Measurements from ENCODE around the gene FSTL3. TPM values are rescaled to one million over a fixed set of nuclear protein-coding genes. Genes with fewer than 3 reads are reported as not detected.
"Not testable (repeated sequence)": the region's sequence is repeated elsewhere in the genome, so short reads cannot be mapped to it uniquely, and the experiment has no call there.

Gene FSTL3
- polyA plus RNA-seq, 1 of the 3 experiments (the other 2 are of a cell fraction): 64.4 TPM

DNA sequence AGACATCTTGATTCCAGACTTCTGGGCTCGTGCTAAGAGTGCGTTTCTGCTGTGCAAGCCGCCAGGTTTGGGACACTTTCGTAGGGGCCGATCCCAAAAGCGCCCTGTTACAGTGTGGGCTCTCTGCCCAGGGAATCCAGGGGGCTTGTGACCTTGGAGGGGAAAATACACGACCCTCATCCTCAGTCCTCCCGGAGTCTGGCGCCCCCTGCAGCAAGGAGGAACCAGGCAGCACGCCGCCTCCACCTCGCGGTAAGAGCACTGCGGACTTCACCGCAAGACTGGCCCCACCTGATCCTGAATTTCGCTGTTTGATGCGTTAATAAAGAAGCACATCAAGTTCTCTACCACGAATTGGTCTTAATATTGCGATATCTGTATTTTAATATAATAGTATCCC, 48.0 kb upstream of the FSTL3 start:
- H3K79me2 ChIP-seq (ENCODE audit: insufficient read depth): peaks cover 28% of the 10 kb centered on the region; the same call in 1 of the 2 replicates
- ChIA-PET POLR2A (no interaction called here), CTCF (interaction anchor here (0.7 to 3.8 kb wide), 11 partner anchors 11 to 486 kb away, joined by 3 to 24 read pairs (median 4); no protein-coding TSS in a partner anchor)
- H4K20me1 ChIP-seq (ENCODE audit: insufficient read depth): 0 out of 2 replicates have a peak, but pooled peaks cover 7% of the 10 kb centered on the region
- peaks cover 7 to 8% of the 10 kb centered on the region in 2 experiments for H3K36me3 ChIP-seq (replicated peaks in 1 of 2; ENCODE audit: control insufficient read depth in 1 of 2, insufficient read depth in 2 of 2, low read length in 1 of 2)
- H3K9me3 ChIP-seq: no peaks in the 10 kb centered on the region
- 91% methylated on average over 10 of the region's 19 CpGs for WGBS (ENCODE audit: low lambda C conversion rate)
- no peak overlapping the region for H3K4me2 ChIP-seq
- no peaks in the 10 kb centered on the region for H3K27me3 ChIP-seq (ENCODE audit: insufficient read depth)
- H3K9ac ChIP-seq: no peak overlapping the region
- H3F3A ChIP-seq (replicated peaks; ENCODE audit: insufficient read depth): no peaks in the 10 kb centered on the region
- DNase-seq: peak; percentile 76
- H3K4me3 ChIP-seq (ENCODE audit: low read depth in 2 of 2, low read length in 1 of 2): no peak overlapping the region; a peak in 1 of 4 replicates
- TF ChIP-seq RAD21 (IDR thresholded peaks at IDR 0.05; ENCODE audit: low read length): peak; percentile 39
- TF ChIP-seq SMC3 (IDR thresholded peaks at IDR 0.05; ENCODE audit: low read depth, low read length): peak; percentile 22; the same call in 1 of the 2 replicates
- no peak for TF ChIP-seq MEF2A (IDR thresholded peaks at IDR 0.05; ENCODE audit: borderline replicate concordance, low read depth)
- no peak for TF ChIP-seq ELF1 (IDR thresholded peaks at IDR 0.05)
- TF ChIP-seq, protein P1, sequence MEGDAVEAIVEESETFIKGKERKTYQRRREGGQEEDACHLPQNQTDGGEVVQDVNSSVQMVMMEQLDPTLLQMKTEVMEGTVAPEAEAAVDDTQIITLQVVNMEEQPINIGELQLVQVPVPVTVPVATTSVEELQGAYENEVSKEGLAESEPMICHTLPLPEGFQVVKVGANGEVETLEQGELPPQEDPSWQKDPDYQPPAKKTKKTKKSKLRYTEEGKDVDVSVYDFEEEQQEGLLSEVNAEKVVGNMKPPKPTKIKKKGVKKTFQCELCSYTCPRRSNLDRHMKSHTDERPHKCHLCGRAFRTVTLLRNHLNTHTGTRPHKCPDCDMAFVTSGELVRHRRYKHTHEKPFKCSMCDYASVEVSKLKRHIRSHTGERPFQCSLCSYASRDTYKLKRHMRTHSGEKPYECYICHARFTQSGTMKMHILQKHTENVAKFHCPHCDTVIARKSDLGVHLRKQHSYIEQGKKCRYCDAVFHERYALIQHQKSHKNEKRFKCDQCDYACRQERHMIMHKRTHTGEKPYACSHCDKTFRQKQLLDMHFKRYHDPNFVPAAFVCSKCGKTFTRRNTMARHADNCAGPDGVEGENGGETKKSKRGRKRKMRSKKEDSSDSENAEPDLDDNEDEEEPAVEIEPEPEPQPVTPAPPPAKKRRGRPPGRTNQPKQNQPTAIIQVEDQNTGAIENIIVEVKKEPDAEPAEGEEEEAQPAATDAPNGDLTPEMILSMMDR (IDR thresholded peaks at IDR 0.05): peak; percentile 54
- TF ChIP-seq, protein P2, sequence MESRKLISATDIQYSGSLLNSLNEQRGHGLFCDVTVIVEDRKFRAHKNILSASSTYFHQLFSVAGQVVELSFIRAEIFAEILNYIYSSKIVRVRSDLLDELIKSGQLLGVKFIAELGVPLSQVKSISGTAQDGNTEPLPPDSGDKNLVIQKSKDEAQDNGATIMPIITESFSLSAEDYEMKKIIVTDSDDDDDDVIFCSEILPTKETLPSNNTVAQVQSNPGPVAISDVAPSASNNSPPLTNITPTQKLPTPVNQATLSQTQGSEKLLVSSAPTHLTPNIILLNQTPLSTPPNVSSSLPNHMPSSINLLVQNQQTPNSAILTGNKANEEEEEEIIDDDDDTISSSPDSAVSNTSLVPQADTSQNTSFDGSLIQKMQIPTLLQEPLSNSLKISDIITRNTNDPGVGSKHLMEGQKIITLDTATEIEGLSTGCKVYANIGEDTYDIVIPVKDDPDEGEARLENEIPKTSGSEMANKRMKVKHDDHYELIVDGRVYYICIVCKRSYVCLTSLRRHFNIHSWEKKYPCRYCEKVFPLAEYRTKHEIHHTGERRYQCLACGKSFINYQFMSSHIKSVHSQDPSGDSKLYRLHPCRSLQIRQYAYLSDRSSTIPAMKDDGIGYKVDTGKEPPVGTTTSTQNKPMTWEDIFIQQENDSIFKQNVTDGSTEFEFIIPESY (IDR thresholded peaks at IDR 0.05; ENCODE audit: borderline replicate concordance, low read depth): 0 out of 2 replicates have a peak, but pooled peaks have one; percentile 34
- no peak for TF ChIP-seq JUND (IDR thresholded peaks at IDR 0.05)
- peaks cover 0 to 16% of the 10 kb centered on the region in 2 experiments; a peak in 1 of 4 replicates for H3K4me1 ChIP-seq (ENCODE audit: control insufficient read depth in 1 of 2, insufficient read depth in 2 of 2, low read depth in 1 of 2, low read length in 1 of 2)
- no peak overlapping the region for H3K27ac ChIP-seq (ENCODE audit: low read depth in 2 of 2, low read length in 1 of 2)
- H3K9me2 ChIP-seq: no peaks in the 10 kb centered on the region
- H2AFZ ChIP-seq (ENCODE audit: low read depth): no peak overlapping the region

DNA sequence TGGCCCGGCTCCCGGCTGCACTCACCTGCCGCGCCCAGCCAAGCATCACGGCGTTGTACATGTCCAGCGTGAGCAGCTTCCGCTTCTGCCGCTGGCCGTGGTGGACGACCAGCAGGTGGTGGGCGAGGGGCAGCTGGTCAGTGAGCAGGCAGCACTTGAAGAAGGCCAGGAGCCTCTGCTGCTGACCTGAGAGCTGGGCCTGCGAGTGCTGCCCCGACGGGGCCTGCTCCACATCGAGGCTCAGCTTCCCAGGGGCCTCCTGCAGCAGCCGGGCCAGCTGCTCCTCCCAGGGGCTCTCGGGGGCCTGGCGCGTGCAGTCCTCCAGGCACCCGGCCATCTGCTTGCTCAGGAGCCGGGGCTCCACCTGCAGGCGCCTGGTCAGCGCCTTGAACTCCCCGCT, 46.7 kb upstream of the FSTL3 start:
- H3K27ac ChIP-seq (ENCODE audit: low read depth in 2 of 2, low read length in 1 of 2): peak overlapping the region in 1 of 2 experiments; percentile 56; a peak in 2 of 4 replicates

More for the DNA sequence above, 46.7 kb upstream of the FSTL3 start:
- DNase-seq: peak; percentile 70
- 83% methylated on average over 24 of the region's 25 CpGs for WGBS (ENCODE audit: low lambda C conversion rate)
- H2AFZ ChIP-seq (ENCODE audit: low read depth); H3K9ac ChIP-seq; H3K36me3 ChIP-seq (replicated peaks in 1 of 2; ENCODE audit: control insufficient read depth in 1 of 2, insufficient read depth in 2 of 2, low read length in 1 of 2); H3K4me2 ChIP-seq; H3F3A ChIP-seq (replicated peaks; ENCODE audit: insufficient read depth); H3K4me3 ChIP-seq (ENCODE audit: low read depth in 2 of 2, low read length in 1 of 2); H4K20me1 ChIP-seq (ENCODE audit: insufficient read depth); POLR2A ChIA-PET; H3K9me3 ChIP-seq; H3K9me2 ChIP-seq; H3K27me3 ChIP-seq (ENCODE audit: insufficient read depth): not testable (repeated sequence)
- CTCF ChIA-PET: interaction anchor here (1.0 to 3.8 kb wide), 8 partner anchors 12 to 484 kb away, joined by 3 to 24 read pairs (median 4); no protein-coding TSS in a partner anchor
- Histone ChIP-seq H3K79me2 (ENCODE audit: insufficient read depth) (peaks cover 34% of the 10 kb centered on the region), H3K4me1 (ENCODE audit: control insufficient read depth in 1 of 2, insufficient read depth in 2 of 2, low read depth in 1 of 2, low read length in 1 of 2) (peaks cover 4 to 22% of the 10 kb centered on the region in 2 experiments; a peak in 3 of 4 replicates)
